ENCODE measurements around the gene PJA1. TPM values are rescaled to one million over a fixed set of nuclear protein-coding genes. Genes with fewer than 3 reads are reported as not detected.

PJA1 gene
- total RNA-seq, 3 donors from 2014 or later, result 20.0 to 50.1 (median 25.6) TPM

GRCh38 chrX:69137371-69138117, 27.7 kb downstream of the PJA1 start:
- Histone ChIP-seq H3K4me3 (peak overlapping the region; percentile 23 to 58 (median 38)), H3K4me1 (peaks cover 0 to 4% of the 10 kb centered on the region in 2 donors), H3K27me3 (peaks cover 0 to 85% of the 10 kb centered on the region in 2 donors), H3K27ac (peak overlapping the region; percentile 61 to 85), H3K9me3 (no peaks in the 10 kb centered on the region), H3K36me3 (no peaks in the 10 kb centered on the region)
- intact Hi-C loops (cut with DNase I; ENCODE audit: low total_unique reads), result no loop called here
- no peak for TF ChIP-seq POLR2AphosphoS5 (IDR thresholded peaks at IDR 0.05)
- TF ChIP-seq, protein P1, sequence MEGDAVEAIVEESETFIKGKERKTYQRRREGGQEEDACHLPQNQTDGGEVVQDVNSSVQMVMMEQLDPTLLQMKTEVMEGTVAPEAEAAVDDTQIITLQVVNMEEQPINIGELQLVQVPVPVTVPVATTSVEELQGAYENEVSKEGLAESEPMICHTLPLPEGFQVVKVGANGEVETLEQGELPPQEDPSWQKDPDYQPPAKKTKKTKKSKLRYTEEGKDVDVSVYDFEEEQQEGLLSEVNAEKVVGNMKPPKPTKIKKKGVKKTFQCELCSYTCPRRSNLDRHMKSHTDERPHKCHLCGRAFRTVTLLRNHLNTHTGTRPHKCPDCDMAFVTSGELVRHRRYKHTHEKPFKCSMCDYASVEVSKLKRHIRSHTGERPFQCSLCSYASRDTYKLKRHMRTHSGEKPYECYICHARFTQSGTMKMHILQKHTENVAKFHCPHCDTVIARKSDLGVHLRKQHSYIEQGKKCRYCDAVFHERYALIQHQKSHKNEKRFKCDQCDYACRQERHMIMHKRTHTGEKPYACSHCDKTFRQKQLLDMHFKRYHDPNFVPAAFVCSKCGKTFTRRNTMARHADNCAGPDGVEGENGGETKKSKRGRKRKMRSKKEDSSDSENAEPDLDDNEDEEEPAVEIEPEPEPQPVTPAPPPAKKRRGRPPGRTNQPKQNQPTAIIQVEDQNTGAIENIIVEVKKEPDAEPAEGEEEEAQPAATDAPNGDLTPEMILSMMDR (IDR thresholded peaks at IDR 0.05), result no peak
- TF ChIP-seq POLR2A (IDR thresholded peaks at IDR 0.05), result no peak
- no peak for DNase-seq (ENCODE audit: low spot score in 2 of 2)

- no peak for DNase-seq (ENCODE audit: low spot score in 2 of 2)
- peaks cover 0 to 92% of the 10 kb centered on the region in 2 donors for H3K27me3 ChIP-seq
- peaks cover 0 to 4% of the 10 kb centered on the region in 2 donors for H3K4me1 ChIP-seq
- H3K4me3 ChIP-seq, result peak overlapping the region; percentile 23 to 58 (median 38)
- TF ChIP-seq, protein P1 (IDR thresholded peaks at IDR 0.05), result no peak
- TF ChIP-seq POLR2A (IDR thresholded peaks at IDR 0.05) (no peak), POLR2AphosphoS5 (IDR thresholded peaks at IDR 0.05) (no peak)
- intact Hi-C loops (cut with DNase I; ENCODE audit: low total_unique reads), result no loop called here
- H3K36me3 ChIP-seq, result no peaks in the 10 kb centered on the region
- H3K9me3 ChIP-seq, result no peaks in the 10 kb centered on the region
- H3K27ac ChIP-seq, result peak overlapping the region; percentile 61 to 85
These were observed 28.5 kb downstream of the PJA1 start for GRCh38 chrX:69136546-69137331.

GRCh38 chrX:69133921-69134542, 31.2 kb downstream of the PJA1 start:
- Histone ChIP-seq H3K4me3 (no peak overlapping the region), H3K27ac (no peak overlapping the region), H3K36me3 (no peaks in the 10 kb centered on the region), H3K27me3 (peaks cover 0 to 97% of the 10 kb centered on the region in 2 donors), H3K9me3 (no peaks in the 10 kb centered on the region), H3K4me1 (peaks cover 0 to 4% of the 10 kb centered on the region in 2 donors)
- intact Hi-C loops (cut with DNase I; ENCODE audit: low total_unique reads), result loop anchor here (1.0 kb wide), 1 partner anchor 23 kb away; no protein-coding TSS in a partner anchor
- TF ChIP-seq POLR2AphosphoS5 (IDR thresholded peaks at IDR 0.05) (no peak), POLR2A (IDR thresholded peaks at IDR 0.05) (no peak)
- TF ChIP-seq, protein P1 (IDR thresholded peaks at IDR 0.05), result peak in 2 of 3 donors; percentile 18 to 25
- no peak for DNase-seq (ENCODE audit: low spot score in 2 of 2)

- peaks cover 0 to 91% of the 10 kb centered on the region in 2 donors for H3K27me3 ChIP-seq
- intact Hi-C loops (cut with DNase I; ENCODE audit: low total_unique reads), result no loop called here
- TF ChIP-seq, protein P1 (IDR thresholded peaks at IDR 0.05), result no peak
- TF ChIP-seq POLR2A (IDR thresholded peaks at IDR 0.05), result no peak
- no peak for TF ChIP-seq POLR2AphosphoS5 (IDR thresholded peaks at IDR 0.05)
These were observed 33.4 kb downstream of the PJA1 start for GRCh38 chrX:69131886-69132285.

More at GRCh38 chrX:69131886-69132285, 33.4 kb downstream of the PJA1 start:
- DNase-seq (ENCODE audit: low spot score in 2 of 2), result no peak
- peaks cover 0 to 4% of the 10 kb centered on the region in 2 donors for H3K4me1 ChIP-seq
- no peaks in the 10 kb centered on the region for H3K36me3 ChIP-seq
- H3K9me3 ChIP-seq, result no peaks in the 10 kb centered on the region
- H3K27ac ChIP-seq, result no peak overlapping the region
- H3K4me3 ChIP-seq, result no peak overlapping the region
